ENCODE data around the gene XRCC4. TPM values are rescaled to one million over a fixed set of nuclear protein-coding genes. Genes with fewer than 3 reads are reported as not detected.

The XRCC4 gene
- total RNA-seq, 4 donors from 2014 or later = 6.1 to 7.4 (median 7.0) TPM

GRCh38 chr5:83197326-83197967 is 120.1 kb downstream of the XRCC4 start:
- TF ChIP-seq CTCF (IDR thresholded peaks at IDR 0.05) = no peak
- ATAC-seq (ENCODE audit: low FRiP score) (no peak), DNase-seq (ENCODE audit: low spot score) (no peak)

GRCh38 chr5:83199126-83199525 is 121.8 kb downstream of the XRCC4 start:
- DNase-seq (ENCODE audit: low spot score) (no peak), ATAC-seq (ENCODE audit: low FRiP score) (no peak)
- no peak for TF ChIP-seq CTCF (IDR thresholded peaks at IDR 0.05)

GRCh38 chr5:83204651-83205050 is 127.3 kb downstream of the XRCC4 start:
- no peak for DNase-seq (ENCODE audit: low spot score)
- TF ChIP-seq CTCF (IDR thresholded peaks at IDR 0.05) = no peak
- ATAC-seq (ENCODE audit: low FRiP score) = no peak

- DNase-seq (ENCODE audit: low spot score) (no peak), ATAC-seq (ENCODE audit: low FRiP score) (no peak)
- TF ChIP-seq CTCF (IDR thresholded peaks at IDR 0.05) = no peak
These were observed 132.6 kb downstream of the XRCC4 start for GRCh38 chr5:83209963-83210362.

GRCh38 chr5:83219077-83219476 is 141.7 kb downstream of the XRCC4 start:
- ATAC-seq (ENCODE audit: low FRiP score) (no peak), DNase-seq (ENCODE audit: low spot score) (no peak)
- no peak for TF ChIP-seq CTCF (IDR thresholded peaks at IDR 0.05)

- no peak for TF ChIP-seq CTCF (IDR thresholded peaks at IDR 0.05)
- ATAC-seq (ENCODE audit: low FRiP score) (no peak), DNase-seq (ENCODE audit: low spot score) (no peak)
These were observed 142.1 kb downstream of the XRCC4 start for GRCh38 chr5:83219495-83219894.

- ATAC-seq (ENCODE audit: low FRiP score) = no peak
- TF ChIP-seq CTCF (IDR thresholded peaks at IDR 0.05) = no peak
- no peak for DNase-seq (ENCODE audit: low spot score)
These were observed 143.0 kb downstream of the XRCC4 start for GRCh38 chr5:83220331-83220730.
